Suprapubic skin (tissue), 4 donors: ENCODE measurements around the gene EML4. TPM values are rescaled to one million over a fixed set of nuclear protein-coding genes. Genes with fewer than 3 reads are reported as not detected.
A peak's percentile ranks its signal among the peaks of the same experiment; 100 is the strongest.

ENCODE experiments used
- DNase-seq, 2 donors: peaks; one replicate each; pipeline ENCODE4 v3.0.0-alpha.2; 2019; ENCODE audit warnings: low spot score in 2 of 2
- H3K27ac ChIP-seq: fragments of 200-600 bp; sonication (generic); one replicate; pipeline ENCODE4 v1.5.1; 2019
- H3K27me3 ChIP-seq: fragments of 200-600 bp; sonication (generic); one replicate; pipeline ENCODE4 v1.5.1; 2019
- H3K36me3 ChIP-seq: fragments of 200-600 bp; sonication (generic); one replicate; pipeline ENCODE4 v1.5.1; 2019
- H3K4me1 ChIP-seq: fragments of 200-600 bp; sonication (generic); one replicate; pipeline ENCODE4 v1.5.1; 2019
- H3K4me3 ChIP-seq: fragments of 200-600 bp; sonication (generic); one replicate; pipeline ENCODE4 v1.5.1; 2019; ENCODE audit warnings: mild to moderate bottlenecking
- H3K9me3 ChIP-seq: fragments of 200-600 bp; sonication (generic); one replicate; pipeline ENCODE4 v1.5.1; 2019
- CTCF ChIP-seq, 2 donors: fragments of 200-600 bp in 1 of 2; fragments of 450-650 bp in 1 of 2; sonication (generic) in 1 of 2; IDR thresholded peaks; one replicate each; pipeline ENCODE4 v1.5.1; 2016 to 2019; ENCODE audit warnings: antibody characterized with exemption in 2 of 2, mild to moderate bottlenecking in 1 of 2, moderate library complexity in 1 of 2
- EP300 ChIP-seq: sonication (generic); formaldehyde crosslinking; IDR thresholded peaks from one replicate; pipeline ENCODE4 v1.6.1; 2017; ENCODE audit warnings: antibody characterized with exemption
- POLR2A ChIP-seq, 2 donors: fragments of 450-650 bp; IDR thresholded peaks; one replicate each; pipeline ENCODE4 v1.6.1; 2017; ENCODE audit warnings: antibody characterized with exemption in 2 of 2, mild to moderate bottlenecking in 2 of 2, moderate library complexity in 2 of 2
- POLR2AphosphoS5 ChIP-seq, 3 donors: sonication (generic); formaldehyde crosslinking; IDR thresholded peaks; one replicate each; pipeline ENCODE4 v1.6.1; 2017; ENCODE audit warnings: antibody characterized with exemption in 3 of 3
- WGBS: methylation state at CpG from one replicate; pipeline ENCODE4 v1.1.5; 2018; 5-methylcytosine and 5-hydroxymethylcytosine counted together
- total RNA-seq, 4 donors: library from RNA; depleted of rRNA; stranded (reverse); fragments of >200 nt; gene quantifications; one replicate each; pipeline ENCODE4 v1.1.0, GENCODE V29; 2016

Gene EML4
- total RNA-seq, 4 donors from 2014 or later: 38.9 to 67.1 (median 43.3) TPM

DNA sequence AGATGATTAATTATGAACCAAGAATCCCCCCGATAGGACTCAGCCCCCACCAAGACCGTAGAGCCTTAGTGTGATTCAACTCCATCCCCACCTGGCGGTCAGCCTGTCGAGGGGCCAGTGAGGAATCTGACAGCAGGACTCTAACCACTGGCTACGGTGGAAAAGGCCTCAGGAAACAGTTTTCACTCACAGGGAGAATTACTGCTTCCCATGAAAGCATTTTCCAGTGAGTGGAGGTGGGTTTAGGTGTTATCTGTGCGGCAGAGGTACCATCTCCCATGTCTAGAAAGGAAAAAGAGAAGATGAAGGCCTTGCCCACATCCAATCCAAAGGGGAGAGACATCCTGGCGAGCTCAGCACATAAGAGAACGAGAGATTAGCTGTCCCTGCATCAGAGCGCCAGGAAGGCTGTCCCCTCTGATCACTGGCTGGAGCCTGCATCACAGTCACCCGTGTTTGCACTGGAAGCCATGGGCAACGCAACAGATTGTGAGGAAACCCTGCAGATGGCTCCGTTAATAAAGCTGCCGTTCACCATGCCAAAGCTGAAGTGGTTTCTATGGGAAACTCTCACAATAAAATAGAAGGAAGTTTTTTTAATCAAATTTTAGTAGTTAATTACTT, 169.5 kb downstream of the EML4 start:
- 92% methylated on average over 8 of the region's 13 CpGs for WGBS
- Histone ChIP-seq H3K9me3 (no peaks in the 10 kb centered on the region), H3K27me3 (no peaks in the 10 kb centered on the region), H3K27ac (no peak overlapping the region), H3K4me3 (no peak overlapping the region), H3K4me1 (peaks cover 22% of the 10 kb centered on the region), H3K36me3 (peaks cover 29% of the 10 kb centered on the region)
- no peak for TF ChIP-seq CTCF (IDR thresholded peaks at IDR 0.05)
- no peak for TF ChIP-seq POLR2A (IDR thresholded peaks at IDR 0.05)
- no peak for TF ChIP-seq POLR2AphosphoS5 (IDR thresholded peaks at IDR 0.05)
- no peak for TF ChIP-seq EP300
- DNase-seq: no peak

GRCh38 chr2:42339191-42339912, 170.2 kb downstream of the EML4 start:
- no peak for TF ChIP-seq EP300
- no peak for TF ChIP-seq POLR2AphosphoS5 (IDR thresholded peaks at IDR 0.05)
- TF ChIP-seq POLR2A (IDR thresholded peaks at IDR 0.05): no peak
- TF ChIP-seq CTCF (IDR thresholded peaks at IDR 0.05): no peak
- Histone ChIP-seq H3K27me3 (no peaks in the 10 kb centered on the region), H3K4me1 (peaks cover 22% of the 10 kb centered on the region), H3K9me3 (no peaks in the 10 kb centered on the region), H3K4me3 (no peak overlapping the region), H3K36me3 (peaks cover 23% of the 10 kb centered on the region), H3K27ac (no peak overlapping the region)
- 90% methylated on average over 21 of the region's 21 CpGs for WGBS
- no peak for DNase-seq

DNA sequence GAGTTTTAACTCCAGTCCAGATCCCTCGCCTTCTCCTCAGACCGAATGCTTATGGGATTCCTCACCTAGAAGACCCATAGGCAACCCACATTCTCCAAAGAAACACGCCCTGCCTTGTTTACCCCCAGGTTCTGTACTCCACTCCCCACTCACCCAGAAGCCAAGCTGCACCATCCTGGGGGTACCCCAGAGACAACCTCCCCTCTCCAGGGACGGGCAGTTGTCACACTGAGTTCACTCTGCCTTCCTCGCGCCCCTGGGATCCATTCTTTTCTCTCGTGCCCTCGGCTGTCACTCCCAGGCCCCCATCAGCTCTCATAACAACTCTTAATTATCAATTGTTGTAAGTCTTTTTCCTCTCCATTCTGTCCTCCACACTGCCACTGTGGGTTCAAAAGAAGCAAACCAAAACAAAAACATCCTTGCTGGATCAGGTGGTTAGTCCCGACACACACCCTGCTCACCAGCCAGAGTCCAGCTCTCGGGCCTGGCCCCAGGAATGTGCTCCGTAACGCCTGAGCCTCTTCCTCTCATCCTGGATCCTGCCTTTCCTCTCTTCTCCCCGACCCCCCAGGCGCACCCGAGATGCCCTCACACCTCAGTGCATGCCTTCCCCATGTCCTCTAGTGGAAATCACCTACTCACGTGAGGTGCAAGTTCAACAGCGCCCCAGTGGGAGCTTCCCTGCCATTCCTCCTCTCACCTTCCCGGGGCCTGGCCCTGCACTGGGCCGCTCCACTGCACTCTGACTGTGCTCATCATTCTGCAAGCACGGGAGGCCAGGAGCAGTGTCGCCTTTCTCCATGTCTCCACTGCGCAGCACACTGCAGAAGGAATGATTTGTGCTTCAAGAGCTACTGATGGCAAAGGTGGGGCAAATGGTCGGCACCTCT, 171.1 kb downstream of the EML4 start:
- H3K4me1 ChIP-seq: peaks cover 22% of the 10 kb centered on the region
- DNase-seq: no peak
- H3K36me3 ChIP-seq: peaks cover 24% of the 10 kb centered on the region
- WGBS: 90% methylated on average over 23 of the region's 23 CpGs
- H3K27me3 ChIP-seq: no peaks in the 10 kb centered on the region
- no peak overlapping the region for H3K27ac ChIP-seq
- no peak for TF ChIP-seq POLR2A (IDR thresholded peaks at IDR 0.05)
- no peak overlapping the region for H3K4me3 ChIP-seq
- H3K9me3 ChIP-seq: no peaks in the 10 kb centered on the region

DNA sequence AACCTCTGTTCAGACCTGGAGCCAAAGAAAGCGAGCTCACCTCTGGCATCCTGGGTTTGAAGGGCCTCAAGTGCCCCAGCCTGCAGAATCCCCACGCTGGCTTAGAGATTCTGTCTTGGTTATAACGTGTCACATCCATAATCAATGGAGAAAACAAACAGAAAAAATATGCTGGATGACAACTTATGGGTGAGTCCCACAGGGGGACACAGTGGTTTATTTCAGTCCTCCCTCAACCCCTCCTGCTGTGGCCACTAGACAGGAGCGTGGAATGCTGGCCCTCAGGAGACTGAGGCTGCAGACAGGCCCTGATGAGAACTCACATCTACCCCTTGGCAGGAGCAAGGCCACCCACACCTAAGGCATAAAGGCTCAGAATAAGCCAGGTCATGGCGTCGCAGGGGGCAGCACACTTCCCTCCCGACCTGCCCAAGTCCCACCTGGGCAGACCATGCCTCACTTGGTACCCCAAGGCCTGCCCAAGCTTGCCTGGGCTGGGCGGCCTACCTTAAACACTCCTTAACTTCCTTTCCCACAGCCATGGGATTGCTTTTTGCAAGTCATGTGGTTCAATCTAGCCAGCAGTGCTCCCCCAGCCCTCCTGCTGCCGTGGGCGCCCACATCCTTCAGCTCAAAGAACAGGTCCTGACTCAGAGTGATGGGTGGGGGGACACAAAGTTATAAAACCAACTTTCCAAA, 171.9 kb downstream of the EML4 start:
- DNase-seq: no peak
- H3K27me3 ChIP-seq: no peaks in the 10 kb centered on the region
- no peak overlapping the region for H3K4me3 ChIP-seq
- TF ChIP-seq CTCF (IDR thresholded peaks at IDR 0.05) (no peak), EP300 (no peak), POLR2A (IDR thresholded peaks at IDR 0.05) (no peak), POLR2AphosphoS5 (IDR thresholded peaks at IDR 0.05) (no peak)
- peaks cover 24% of the 10 kb centered on the region for H3K36me3 ChIP-seq
- WGBS: 90% methylated on average over 10 of the region's 10 CpGs
- H3K27ac ChIP-seq: no peak overlapping the region
- H3K9me3 ChIP-seq: no peaks in the 10 kb centered on the region
- peaks cover 22% of the 10 kb centered on the region for H3K4me1 ChIP-seq

DNA sequence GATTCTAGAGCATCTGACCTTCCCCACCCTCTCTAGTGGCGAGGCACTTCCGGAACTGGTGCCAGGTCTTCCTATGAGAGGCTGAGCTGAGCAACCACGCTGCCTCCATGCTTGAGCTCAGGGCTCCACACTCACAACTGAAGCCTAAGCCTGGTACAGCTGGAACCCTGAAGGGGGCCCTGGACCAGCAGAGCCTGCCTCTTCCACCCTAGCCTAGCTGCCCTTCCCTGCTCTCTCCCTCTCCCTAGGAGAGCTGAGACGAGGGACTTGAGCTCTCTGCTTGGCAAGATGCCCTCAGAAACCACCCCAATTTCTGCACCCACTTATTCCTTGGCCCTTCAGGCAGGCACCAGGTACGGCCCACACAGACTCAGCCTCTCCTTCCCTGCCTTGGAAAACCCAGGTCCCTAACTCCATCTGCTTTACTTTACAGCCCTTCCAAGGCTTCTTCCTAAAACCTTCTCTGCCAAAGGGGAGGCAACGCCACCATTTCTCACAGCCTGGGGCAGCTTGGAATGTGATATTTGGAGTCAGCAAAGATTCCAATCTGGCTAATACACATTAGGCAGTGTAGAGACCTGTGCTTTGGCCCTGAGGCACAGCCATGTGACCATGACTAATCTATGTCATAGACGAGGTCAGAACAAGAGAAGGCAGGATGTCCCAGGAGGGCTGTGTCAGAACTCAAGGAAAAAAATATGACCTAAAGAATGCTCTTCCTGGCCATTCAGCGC, 173.1 kb downstream of the EML4 start:
- WGBS: 29% methylated on average over 8 of the region's 8 CpGs
- no peak overlapping the region for H3K4me3 ChIP-seq
- H3K9me3 ChIP-seq: no peaks in the 10 kb centered on the region
- H3K27me3 ChIP-seq: no peaks in the 10 kb centered on the region
- peak in 1 of 2 donors; percentile 78 for DNase-seq
- H3K27ac ChIP-seq: peak overlapping the region; percentile 53
- peaks cover 22% of the 10 kb centered on the region for H3K4me1 ChIP-seq
- peaks cover 27% of the 10 kb centered on the region for H3K36me3 ChIP-seq
- TF ChIP-seq CTCF (IDR thresholded peaks at IDR 0.05): no peak
- TF ChIP-seq POLR2AphosphoS5 (IDR thresholded peaks at IDR 0.05): peak in 1 of 3 donors; percentile 24
